HepG2 (cell line): ENCODE measurements around the gene NDEL1. TPM values are rescaled to one million over a fixed set of nuclear protein-coding genes. Genes with fewer than 3 reads are reported as not detected.

Source experiments
- ATAC-seq: fragments of 200-7000 bp; cut with Tn5 transposase; 3 replicates; pipeline ENCODE4 v1.9.1; 2020; ENCODE audit warnings: mild to moderate bottlenecking, moderate library complexity
- BruUV-seq: library from RNA; stranded (reverse); fragments of 400-500 nt; replicated peaks from 2 replicates; lab custom pipeline; 2021; lab: Mats Ljungman, UMichigan
- CTCF ChIA-PET: fragments of 300-600 bp; formaldehyde crosslinking; extraction: SDS; loops from one replicate; lab custom pipeline; 2021; ENCODE audit warnings: low total read pairs, inconsistent platforms, low intra/inter-chr PET ratio; lab: Yijun Ruan, JAX
- POLR2A ChIA-PET: fragments of 350-600 bp; sonication (Branson Sonifier 250); formaldehyde crosslinking; loops from one replicate; lab custom pipeline; 2020; ENCODE audit warnings: antibody characterized with exemption, inconsistent platforms; lab: Yijun Ruan, JAX
- DNase-seq: peaks from one replicate; pipeline ENCODE4 v3.0.0-alpha.2; 2015; ENCODE audit warnings: low spot score
- FAIRE-seq: peaks from 3 replicates; lab custom pipeline; 2011; peaks lifted over from hg19 to GRCh38; lab: Jason Lieb, UNC
- H2AFZ ChIP-seq: one replicate; pipeline ENCODE4 v1.6.1; 2011; ENCODE audit warnings: low read length, inconsistent platforms
- H3K27ac ChIP-seq: fragments of 300-600 bp; 3 replicates; pipeline ENCODE4 v1.8.0; 2011; ENCODE audit warnings: mixed run types, mild to moderate bottlenecking, mixed read lengths, low read length, inconsistent platforms; ENCODE audit not compliant: insufficient read depth; ENCODE audit errors: extremely low read length
- H3K27me3 ChIP-seq, 2 experiments: fragments of 200-600 bp in 1 of 2; 2 replicates in 1 of 2; 3 replicates in 1 of 2; pipeline versions ENCODE4 v1.6.0 to v1.8.0; 2011; ENCODE audit warnings: low read length in 2 of 2, mild to moderate bottlenecking in 2 of 2, moderate library complexity in 2 of 2, inconsistent platforms in 1 of 2; ENCODE audit not compliant: insufficient read depth in 2 of 2, control insufficient read depth in 1 of 2
- H3K36me3 ChIP-seq, 2 experiments: fragments of 200-600 bp in 1 of 2; replicated peaks in 1 of 2; 2 replicates in 1 of 2; 3 replicates in 1 of 2; pipeline versions ENCODE4 v1.5.1 to v1.8.0; 2011; ENCODE audit warnings: low read length in 2 of 2, inconsistent platforms in 1 of 2; ENCODE audit not compliant: insufficient read depth in 2 of 2, control insufficient read depth in 1 of 2
- H3K4me1 ChIP-seq: 2 replicates; pipeline ENCODE4 v1.5.1; 2012; ENCODE audit warnings: low read length, inconsistent platforms; ENCODE audit not compliant: insufficient read depth
- H3K4me2 ChIP-seq: 2 replicates; pipeline ENCODE4 v1.6.0; 2011; ENCODE audit warnings: low read depth, low read length, inconsistent platforms
- H3K4me3 ChIP-seq, 3 experiments: fragments of 200-600 bp in 1 of 3; sonication (generic), shearing (Covaris generic) in 1 of 3; replicated peaks in 1 of 3; 2 replicates each; pipeline ENCODE4 v1.5.1; 2011 to 2016; ENCODE audit warnings: low read length in 3 of 3, inconsistent platforms in 2 of 3, low read depth in 2 of 3, mild to moderate bottlenecking in 2 of 3, control low read depth in 1 of 3, mixed read lengths in 1 of 3; ENCODE audit not compliant: insufficient read depth in 1 of 3
- H3K79me2 ChIP-seq: one replicate; pipeline ENCODE4 v1.6.1; 2011; ENCODE audit warnings: low read length, inconsistent platforms; ENCODE audit not compliant: insufficient read depth
- H3K9ac ChIP-seq: 2 replicates; pipeline ENCODE4 v1.6.0; 2011; ENCODE audit warnings: mild to moderate bottlenecking, low read depth, low read length, inconsistent platforms; ENCODE audit not compliant: insufficient read depth
- H3K9me3 ChIP-seq: 2 replicates; pipeline ENCODE4 v1.5.1; 2012; ENCODE audit warnings: mild to moderate bottlenecking, low read length
- H4K20me1 ChIP-seq: 2 replicates; pipeline ENCODE4 v1.6.0; 2011; ENCODE audit warnings: inconsistent platforms, mild to moderate bottlenecking, low read length, moderate library complexity; ENCODE audit not compliant: insufficient read depth
- KAT2B ChIP-seq: fragments of 150-350 bp; IDR thresholded peaks from 2 replicates; pipeline ENCODE4 v1.6.1; 2014; ENCODE audit warnings: low read depth, low read length, borderline replicate concordance
- MEIS2 ChIP-seq: sonication (generic); formaldehyde crosslinking; IDR thresholded peaks from 2 replicates; pipeline ENCODE4 v1.9.0; 2021; ENCODE audit warnings: mild to moderate bottlenecking, missing genetic modification reagents
- SETDB1 ChIP-seq: sonication (generic); formaldehyde crosslinking; IDR thresholded peaks from 2 replicates; pipeline ENCODE4 v1.5.1; 2020; ENCODE audit warnings: missing genetic modification reagents, mild to moderate bottlenecking, borderline replicate concordance
- TARDBP ChIP-seq: sonication (generic); formaldehyde crosslinking; IDR thresholded peaks from 2 replicates; pipeline ENCODE4 v1.8.0; 2022; ENCODE audit warnings: mild to moderate bottlenecking, missing genetic modification reagents
- TBP ChIP-seq: sonication (generic); formaldehyde crosslinking; IDR thresholded peaks from 2 replicates; pipeline ENCODE4 v1.5.0; 2020; ENCODE audit warnings: missing genetic modification reagents
- TCF7L2 ChIP-seq: IDR thresholded peaks from 2 replicates; pipeline ENCODE4 v1.6.1; 2011; ENCODE audit warnings: mild to moderate bottlenecking, low read depth, low read length, moderate library complexity
- THAP7 ChIP-seq: sonication (generic); formaldehyde crosslinking; IDR thresholded peaks from 2 replicates; pipeline ENCODE4 v1.8.1; 2023; ENCODE audit warnings: mild to moderate bottlenecking, missing genetic modification reagents
- ZBTB1 ChIP-seq: sonication (generic); formaldehyde crosslinking; IDR thresholded peaks from 2 replicates; pipeline ENCODE4 v1.4.0; 2020; ENCODE audit warnings: missing genetic modification reagents, borderline replicate concordance
- ZBTB26 ChIP-seq: IDR thresholded peaks from 2 replicates; pipeline ENCODE4 v1.6.1; 2016; ENCODE audit warnings: missing compliant biosample characterization, missing genetic modification reagents, borderline replicate concordance
- ZNF263 ChIP-seq: sonication (generic); formaldehyde crosslinking; IDR thresholded peaks from 2 replicates; pipeline ENCODE4 v1.4.0; 2020; ENCODE audit warnings: missing genetic modification reagents
- ZNF468 ChIP-seq: sonication (generic); formaldehyde crosslinking; IDR thresholded peaks from 2 replicates; pipeline ENCODE4 v1.8.0; 2022; ENCODE audit warnings: mild to moderate bottlenecking, moderate library complexity, missing genetic modification reagents
- ZNF484 ChIP-seq: sonication (generic); formaldehyde crosslinking; IDR thresholded peaks from 2 replicates; pipeline ENCODE4 v1.5.1; 2020; ENCODE audit warnings: mild to moderate bottlenecking, low read depth, missing genetic modification reagents, borderline replicate concordance
- ZNF570 ChIP-seq: sonication (generic); formaldehyde crosslinking; IDR thresholded peaks from 2 replicates; pipeline ENCODE4 v1.4.0; 2020; ENCODE audit warnings: mild to moderate bottlenecking, missing genetic modification reagents, borderline replicate concordance
- ZNF598 ChIP-seq: sonication (generic); formaldehyde crosslinking; IDR thresholded peaks from 2 replicates; pipeline ENCODE4 v1.5.1; 2020; ENCODE audit warnings: mild to moderate bottlenecking, missing genetic modification reagents, borderline replicate concordance
- ZNF792 ChIP-seq: IDR thresholded peaks from 2 replicates; pipeline ENCODE4 v1.6.1; 2016
- ZNF841 ChIP-seq: sonication (generic); formaldehyde crosslinking; IDR thresholded peaks from 2 replicates; pipeline ENCODE4 v1.8.1; 2023; ENCODE audit warnings: missing genetic modification reagents, borderline replicate concordance
- ZSCAN21 ChIP-seq: sonication (generic); formaldehyde crosslinking; IDR thresholded peaks from 2 replicates; pipeline ENCODE4 v1.8.0; 2022; ENCODE audit warnings: mild to moderate bottlenecking, missing genetic modification reagents, moderate library complexity, borderline replicate concordance
- ZZZ3 ChIP-seq: sonication (generic); formaldehyde crosslinking; IDR thresholded peaks from 2 replicates; pipeline ENCODE4 v1.4.0; 2020; ENCODE audit warnings: missing genetic modification reagents, mild to moderate bottlenecking, borderline replicate concordance
- WGBS: methylation state at CpG from one replicate; pipeline ENCODE4 v1.1.6; 2017; ENCODE audit warnings: low lambda C conversion rate; 5-methylcytosine and 5-hydroxymethylcytosine counted together
- in situ Hi-C: cut with HindIII; loops from 2 replicates; pipeline ENCODE4 v1.10.0; 2017; ENCODE audit warnings: low pct_unique_long_range_greater_than_20kb; ENCODE audit not compliant: extremely low pct_ligation_motif_present
- intact Hi-C: fragments of 100-400 bp; cut with micrococcal nuclease; formaldehyde crosslinking; loops from one replicate; pipeline ENCODE4 v1.10.0; 2022; ENCODE audit not compliant: unreplicated experiment
- polyA plus RNA-seq, 8 experiments: library from polyadenylated mRNA; depleted of rRNA in 3 of 8; stranded (reverse) in 7 of 8; unstranded in 1 of 8; fragments of >200 nt; fragmentation: Illumina TruSeq in 4 of 8; extraction: Trizol in 4 of 8; gene quantifications; 2 replicates each; pipeline versions ENCODE4 v1.2.1 to v1.2.3, GENCODE V29; 2011 to 2016; ENCODE audit warnings: low read depth in 4 of 8, missing spikeins in 1 of 8, mixed read lengths in 1 of 8; ENCODE audit not compliant: insufficient read depth in 1 of 8
- total RNA-seq, 5 experiments: library from RNA; depleted of rRNA; stranded (reverse); fragments of >200 nt; fragmentation: Illumina TruSeq; extraction: Trizol; gene quantifications; 2 replicates each; pipeline ENCODE4 v1.2.3, GENCODE V29; 2016; ENCODE audit warnings: low read depth in 1 of 5

The NDEL1 gene
- total and polyA plus RNA-seq, 2 of the 13 experiments (the other 11 are each of a cell fraction or from before 2014, with no cell fraction given), result 59.8 to 153 TPM

DNA sequence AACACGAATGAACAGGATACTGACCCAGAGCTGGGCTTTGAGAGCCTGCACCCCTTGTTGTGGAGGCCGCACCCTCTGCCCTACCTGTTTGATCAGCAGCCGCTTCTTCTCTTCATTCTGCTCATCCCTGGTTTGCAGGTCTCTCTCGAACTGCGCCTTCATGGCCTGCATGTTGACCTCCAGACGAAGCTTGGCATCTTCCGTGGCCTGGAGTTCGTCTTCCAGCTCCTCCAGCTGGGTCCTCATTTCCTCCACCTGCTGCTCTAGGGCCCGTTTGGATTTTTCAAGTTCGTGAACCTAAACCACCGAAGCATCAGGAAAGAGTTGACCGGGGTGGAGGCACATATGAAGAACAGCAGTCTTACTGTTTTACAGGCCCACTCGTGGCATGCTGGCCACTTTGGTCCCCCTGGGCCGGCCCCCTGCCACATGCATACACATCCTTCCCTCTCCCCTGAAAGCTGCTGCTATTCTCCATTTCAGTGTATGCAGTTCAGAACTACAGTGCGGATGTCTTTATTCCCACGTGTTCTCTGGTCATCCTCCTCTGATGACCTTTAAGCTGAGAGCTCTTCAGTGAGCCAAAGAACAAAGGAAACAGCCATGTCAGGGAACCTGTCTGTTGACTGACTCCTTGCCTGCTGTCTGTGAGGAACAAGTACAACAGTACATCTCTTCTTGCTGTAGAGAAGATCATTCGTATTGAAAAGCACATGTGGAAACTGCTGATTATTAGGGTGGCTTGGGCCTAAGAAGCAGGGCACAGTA is 54.8 kb downstream of the NDEL1 start:
- Histone ChIP-seq H3K79me2 (no peaks in the 10 kb centered on the region), H3K4me1 (peaks cover 9% of the 10 kb centered on the region; the same call in 1 of the 2 replicates), H3K27ac (no peak overlapping the region), H3K36me3 (peaks cover 44 to 93% of the 10 kb centered on the region in 2 experiments), H4K20me1 (no peaks in the 10 kb centered on the region), H3K4me3 (no peak overlapping the region), H3K4me2 (no peak overlapping the region), H3K27me3 (no peaks in the 10 kb centered on the region), H2AFZ (no peak overlapping the region), H3K9ac (no peak overlapping the region), H3K9me3 (no peaks in the 10 kb centered on the region)
- ATAC-seq (no peak), DNase-seq (no peak), FAIRE-seq (no peak)
- no peak for TF ChIP-seq ZBTB1 (CRISPR knock-in tag)
- TF ChIP-seq TCF7L2, result no peak
- TF ChIP-seq SETDB1 (CRISPR knock-in tag), result no peak
- no peak for TF ChIP-seq ZNF598 (CRISPR knock-in tag)
- no peak for TF ChIP-seq MEIS2 (CRISPR knock-in tag)
- no peak for TF ChIP-seq ZNF792 (CRISPR knock-in tag)
- TF ChIP-seq ZZZ3 (CRISPR knock-in tag), result no peak
- no peak for TF ChIP-seq ZNF468 (CRISPR knock-in tag)
- no peak for TF ChIP-seq ZSCAN21
- no peak for TF ChIP-seq ZBTB26 (CRISPR knock-in tag)
- TF ChIP-seq ZNF263 (CRISPR knock-in tag), result no peak
- TF ChIP-seq ZNF841 (CRISPR knock-in tag), result no peak
- no peak for TF ChIP-seq ZNF484
- no peak for TF ChIP-seq TBP
- no peak for TF ChIP-seq TARDBP (CRISPR knock-in tag)
- TF ChIP-seq ZNF570 (CRISPR knock-in tag), result no peak
- no peak for TF ChIP-seq KAT2B
- TF ChIP-seq THAP7 (CRISPR knock-in tag), result no peak
- CTCF ChIA-PET, result no interaction called here
- POLR2A ChIA-PET, result no interaction called here
- BruUV-seq, result no TSS peak
- in situ Hi-C loops, result no loop called here
- intact Hi-C loops, result no loop called here
- 95% methylated on average over 17 of the region's 17 CpGs for WGBS
